Nephron (organoid): ENCODE results near the gene CTDNEP1.

ENCODE experiments used
- H3K27ac Mint-ChIP-seq, 3 experiments: 2 replicates each; pipeline ENCODE4 v1.8.0; 2020; ENCODE audit warnings: mixed read lengths in 3 of 3, mild to moderate bottlenecking in 2 of 3, moderate library complexity in 1 of 3
- H3K27me3 Mint-ChIP-seq: 2 replicates; pipeline ENCODE4 v1.8.0; 2021; ENCODE audit warnings: low read depth, mild to moderate bottlenecking, moderate library complexity, mixed read lengths
- H3K36me3 Mint-ChIP-seq: 2 replicates; pipeline ENCODE4 v1.8.0; 2020; ENCODE audit warnings: low read depth, mixed read lengths
- H3K4me1 Mint-ChIP-seq: 2 replicates; pipeline ENCODE4 v1.8.0; 2020; ENCODE audit warnings: mixed read lengths
- H3K4me3 Mint-ChIP-seq, 3 experiments: 2 replicates each; pipeline ENCODE4 v1.8.0; 2020; ENCODE audit warnings: mild to moderate bottlenecking in 3 of 3, mixed read lengths in 3 of 3, moderate library complexity in 2 of 3
- H3K9me3 Mint-ChIP-seq: 2 replicates; pipeline ENCODE4 v1.8.0; 2020; ENCODE audit warnings: mixed read lengths
- CTCF ChIP-seq, 3 experiments: fragments of 200-600 bp; sonication (generic); IDR thresholded peaks; one replicate each; pipeline ENCODE4 v1.5.0; 2021; ENCODE audit warnings: antibody characterized with exemption in 3 of 3; ENCODE audit not compliant: unreplicated experiment in 3 of 3

CTDNEP1 gene

GRCh38 chr17:7281074-7281952 is 29.8 kb upstream of the CTDNEP1 start, which contains the start of gene SLC2A4:
Gene SLC2A4, plus strand, starts transcription at chr17:7281718. Its CDS starts 217 bp downstream, at chr17:7281935.
- TF ChIP-seq CTCF (IDR thresholded peaks at IDR 0.05; ENCODE audit: unreplicated experiment in 3 of 3): no peak
- Mint-ChIP-seq H3K36me3 (peaks cover 2% of the 10 kb centered on the region), H3K27ac (peak within 1 kb of the TSS in 2 of 3 experiments; percentile 47 to 76), H3K27me3 (peaks cover 20% of the 10 kb centered on the region), H3K4me1 (peaks cover 16% of the 10 kb centered on the region), H3K4me3 (peak within 1 kb of the TSS; percentile 86 to 87 (median 86)), H3K9me3 (no peaks in the 10 kb centered on the region)

- peak; percentile 81 to 86 (median 82) for TF ChIP-seq CTCF (IDR thresholded peaks at IDR 0.05; ENCODE audit: unreplicated experiment in 3 of 3)
- Mint-ChIP-seq H3K4me3 (peak overlapping the region; percentile 86 to 87 (median 86)), H3K36me3 (no peaks in the 10 kb centered on the region), H3K4me1 (peaks cover 16% of the 10 kb centered on the region), H3K27ac (peak overlapping the region in 2 of 3 experiments; percentile 47 to 61), H3K9me3 (no peaks in the 10 kb centered on the region), H3K27me3 (peaks cover 19% of the 10 kb centered on the region)
These were observed 29.1 kb upstream of the CTDNEP1 start for GRCh38 chr17:7280519-7281073.

GRCh38 chr17:7279448-7279847 is 27.9 kb upstream of the CTDNEP1 start:
- Mint-ChIP-seq H3K9me3 (no peaks in the 10 kb centered on the region), H3K4me3 (no peak overlapping the region), H3K27ac (no peak overlapping the region), H3K27me3 (peaks cover 21% of the 10 kb centered on the region), H3K4me1 (peaks cover 16% of the 10 kb centered on the region), H3K36me3 (no peaks in the 10 kb centered on the region)
- TF ChIP-seq CTCF (IDR thresholded peaks at IDR 0.05; ENCODE audit: unreplicated experiment in 3 of 3): no peak

- no peaks in the 10 kb centered on the region for H3K9me3 Mint-ChIP-seq
- peaks cover 63% of the 10 kb centered on the region for H3K27me3 Mint-ChIP-seq
- peaks cover 11% of the 10 kb centered on the region for H3K4me1 Mint-ChIP-seq
These were observed 15.2 kb upstream of the CTDNEP1 start for GRCh38 chr17:7266784-7267183.

GRCh38 chr17:7263801-7264078 is 12.2 kb upstream of the CTDNEP1 start:
- Mint-ChIP-seq H3K9me3 (no peaks in the 10 kb centered on the region), H3K4me1 (peaks cover 11% of the 10 kb centered on the region), H3K4me3 (peak overlapping the region; percentile 49 to 90 (median 89)), H3K27me3 (peaks cover 83% of the 10 kb centered on the region), H3K27ac (peak overlapping the region in 2 of 3 experiments; percentile 91 to 98), H3K36me3 (peaks cover 10% of the 10 kb centered on the region)
- TF ChIP-seq CTCF (IDR thresholded peaks at IDR 0.05; ENCODE audit: unreplicated experiment in 3 of 3): no peak

More at GRCh38 chr17:7266784-7267183, 15.2 kb upstream of the CTDNEP1 start:
- no peaks in the 10 kb centered on the region for H3K36me3 Mint-ChIP-seq
- TF ChIP-seq CTCF (IDR thresholded peaks at IDR 0.05; ENCODE audit: unreplicated experiment in 3 of 3): no peak
- H3K4me3 Mint-ChIP-seq: no peak overlapping the region
- no peak overlapping the region for H3K27ac Mint-ChIP-seq
